K562 (cell line): ENCODE data around the gene GALNT5. TPM values are rescaled to one million over a fixed set of nuclear protein-coding genes. Genes with fewer than 3 reads are reported as not detected.

Experiments used
- BDP1 ChIP-seq: IDR thresholded peaks from 3 replicates; pipeline ENCODE4 v1.6.1; 2011; ENCODE audit not compliant: insufficient read length, insufficient read depth
- GTF2B ChIP-seq: IDR thresholded peaks from 2 replicates; pipeline ENCODE4 v1.6.1; 2011; ENCODE audit not compliant: insufficient read length; ENCODE audit errors: extremely low read depth
- HOMEZ ChIP-seq: fragments of 250-450 bp; sonication (Bioruptor Pico); IDR thresholded peaks from 2 replicates; pipeline ENCODE4 v1.4.0; 2020; ENCODE audit warnings: mild to moderate bottlenecking, moderate library complexity
- NR2C1 ChIP-seq, 2 experiments: fragments of 450-650 bp; IDR thresholded peaks; 2 replicates each; pipeline ENCODE4 v1.6.1; 2017; ENCODE audit warnings: mild to moderate bottlenecking in 2 of 2, antibody characterized with exemption in 1 of 2, inconsistent platforms in 1 of 2, missing compliant biosample characterization in 1 of 2, missing genetic modification characterization in 1 of 2
- PHF21A ChIP-seq: fragments of 450-650 bp; IDR thresholded peaks from 2 replicates; pipeline ENCODE4 v1.6.1; 2017; ENCODE audit warnings: low read depth, borderline replicate concordance
- PRPF4 ChIP-seq: fragments of 200-400 bp; formaldehyde crosslinking; IDR thresholded peaks from one replicate; pipeline ENCODE4 v1.6.1; 2017; ENCODE audit warnings: low read length, low read depth, mild to moderate bottlenecking; ENCODE audit not compliant: insufficient read depth, poor library complexity, severe bottlenecking
- PTRF ChIP-seq: fragments of 450-650 bp; IDR thresholded peaks from 2 replicates; pipeline ENCODE4 v1.6.1; 2016; ENCODE audit warnings: mild to moderate bottlenecking, missing genetic modification characterization, missing compliant biosample characterization
- RERE ChIP-seq: sonication (generic); formaldehyde crosslinking; IDR thresholded peaks from 2 replicates; pipeline ENCODE4 v1.8.0; 2023; ENCODE audit warnings: missing genetic modification reagents, mild to moderate bottlenecking, borderline replicate concordance
- XRCC5 ChIP-seq: fragments of 200-400 bp; formaldehyde crosslinking; IDR thresholded peaks from 2 replicates; pipeline ENCODE4 v1.6.1; 2017; ENCODE audit warnings: low read depth, mild to moderate bottlenecking, low read length
- ZNF785 ChIP-seq: fragments of 250-450 bp; sonication (Bioruptor Pico); IDR thresholded peaks from 2 replicates; pipeline ENCODE4 v1.4.0; 2020; ENCODE audit warnings: mild to moderate bottlenecking
- polyA plus RNA-seq, 8 experiments: library from polyadenylated mRNA; depleted of rRNA in 4 of 8; stranded (reverse) in 5 of 8; unstranded in 3 of 8; fragments of >200 nt; fragmentation: Nextera tagmentation in 2 of 8; fragmentation: Illumina TruSeq in 1 of 8; extraction: Ambion mirVana in 2 of 8; extraction: Trizol in 1 of 8; gene quantifications; 2 replicates each; pipeline versions ENCODE4 v1.2.1 to v1.2.3, GENCODE V29; 2011 to 2014; ENCODE audit warnings: inconsistent platforms in 1 of 8, missing spikeins in 1 of 8
- total RNA-seq, 7 experiments: library from RNA; depleted of rRNA in 6 of 7; stranded (reverse); fragments of >200 nt in 6 of 7; fragmentation: Illumina TruSeq in 2 of 7; extraction: Trizol in 2 of 7; gene quantifications; 2 replicates each; pipeline versions ENCODE4 v1.2.1 to v1.2.3, GENCODE V29; 2011 to 2021; ENCODE audit warnings: low replicate concordance in 1 of 7
- TF ChIP-seq, protein P1 (sequence below): sonication (generic); formaldehyde crosslinking; IDR thresholded peaks from 2 replicates; pipeline ENCODE4 v1.8.1; 2023; ENCODE audit warnings: mild to moderate bottlenecking, missing genetic modification reagents
- TF ChIP-seq, protein P2 (sequence below): fragments of 250-450 bp; sonication (Bioruptor Pico); IDR thresholded peaks from 2 replicates; pipeline ENCODE4 v1.8.0; 2022; ENCODE audit warnings: moderate library complexity, mild to moderate bottlenecking, inconsistent platforms

The GALNT5 gene
- total and polyA plus RNA-seq, 9 of the 15 experiments (the other 6 are each of a cell fraction or from before 2014, with no cell fraction given) = 21.6 to 73.0 (median 54.7) TPM

DNA sequence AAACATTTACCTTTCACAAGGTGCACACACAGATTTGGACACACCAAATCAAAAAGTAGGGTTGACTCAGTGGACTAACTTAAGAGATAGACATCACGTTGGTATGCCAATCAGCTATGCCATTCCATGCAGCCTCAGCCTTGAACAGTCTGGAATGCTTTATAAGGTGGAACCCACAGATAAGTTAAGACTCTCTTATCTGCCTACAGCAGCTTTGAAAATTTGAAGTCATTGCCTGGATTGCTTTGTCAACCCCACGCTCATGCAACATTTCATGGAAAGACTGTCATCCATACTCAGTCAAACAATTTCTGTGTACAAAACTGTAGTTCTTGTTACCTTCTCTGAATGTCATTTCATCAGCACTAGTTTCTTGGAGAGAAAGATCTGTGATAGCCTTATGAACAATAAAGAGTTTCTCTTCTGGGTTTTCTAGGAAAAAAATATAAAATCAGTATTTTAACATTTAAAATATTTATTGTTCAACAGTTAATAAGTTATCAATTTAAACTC, 66.9 kb downstream of the GALNT5 start (continued):
- no peak for TF ChIP-seq RERE (CRISPR knock-in tag)
- no peak for TF ChIP-seq PRPF4
- TF ChIP-seq ZNF785 = no peak
- no peak for TF ChIP-seq BDP1
- peak; percentile 46; the same call in 1 of the 2 replicates for TF ChIP-seq NR2C1 (IDR thresholded peaks at IDR 0.05)
- peak; percentile 78 for TF ChIP-seq NR2C1 (tag; IDR thresholded peaks at IDR 0.05)
- TF ChIP-seq PHF21A = peak; percentile 15; the same call in 1 of the 2 replicates
- TF ChIP-seq HOMEZ (CRISPR knock-in tag) = no peak
- TF ChIP-seq PTRF (tag) = no peak
- TF ChIP-seq, protein P1, sequence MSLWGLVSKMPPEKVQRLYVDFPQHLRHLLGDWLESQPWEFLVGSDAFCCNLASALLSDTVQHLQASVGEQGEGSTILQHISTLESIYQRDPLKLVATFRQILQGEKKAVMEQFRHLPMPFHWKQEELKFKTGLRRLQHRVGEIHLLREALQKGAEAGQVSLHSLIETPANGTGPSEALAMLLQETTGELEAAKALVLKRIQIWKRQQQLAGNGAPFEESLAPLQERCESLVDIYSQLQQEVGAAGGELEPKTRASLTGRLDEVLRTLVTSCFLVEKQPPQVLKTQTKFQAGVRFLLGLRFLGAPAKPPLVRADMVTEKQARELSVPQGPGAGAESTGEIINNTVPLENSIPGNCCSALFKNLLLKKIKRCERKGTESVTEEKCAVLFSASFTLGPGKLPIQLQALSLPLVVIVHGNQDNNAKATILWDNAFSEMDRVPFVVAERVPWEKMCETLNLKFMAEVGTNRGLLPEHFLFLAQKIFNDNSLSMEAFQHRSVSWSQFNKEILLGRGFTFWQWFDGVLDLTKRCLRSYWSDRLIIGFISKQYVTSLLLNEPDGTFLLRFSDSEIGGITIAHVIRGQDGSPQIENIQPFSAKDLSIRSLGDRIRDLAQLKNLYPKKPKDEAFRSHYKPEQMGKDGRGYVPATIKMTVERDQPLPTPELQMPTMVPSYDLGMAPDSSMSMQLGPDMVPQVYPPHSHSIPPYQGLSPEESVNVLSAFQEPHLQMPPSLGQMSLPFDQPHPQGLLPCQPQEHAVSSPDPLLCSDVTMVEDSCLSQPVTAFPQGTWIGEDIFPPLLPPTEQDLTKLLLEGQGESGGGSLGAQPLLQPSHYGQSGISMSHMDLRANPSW = no peak; the same call in 1 of the 2 replicates
- TF ChIP-seq GTF2B = no peak
- TF ChIP-seq, protein P2, sequence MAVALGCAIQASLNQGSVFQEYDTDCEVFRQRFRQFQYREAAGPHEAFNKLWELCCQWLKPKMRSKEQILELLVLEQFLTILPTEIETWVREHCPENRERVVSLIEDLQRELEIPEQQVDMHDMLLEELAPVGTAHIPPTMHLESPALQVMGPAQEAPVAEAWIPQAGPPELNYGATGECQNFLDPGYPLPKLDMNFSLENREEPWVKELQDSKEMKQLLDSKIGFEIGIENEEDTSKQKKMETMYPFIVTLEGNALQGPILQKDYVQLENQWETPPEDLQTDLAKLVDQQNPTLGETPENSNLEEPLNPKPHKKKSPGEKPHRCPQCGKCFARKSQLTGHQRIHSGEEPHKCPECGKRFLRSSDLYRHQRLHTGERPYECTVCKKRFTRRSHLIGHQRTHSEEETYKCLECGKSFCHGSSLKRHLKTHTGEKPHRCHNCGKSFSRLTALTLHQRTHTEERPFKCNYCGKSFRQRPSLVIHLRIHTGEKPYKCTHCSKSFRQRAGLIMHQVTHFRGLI (CRISPR knock-in tag) = peak; percentile 86
- no peak for TF ChIP-seq XRCC5
